ENCODE results near the gene ADCY7.

Gene ADCY7

DNA sequence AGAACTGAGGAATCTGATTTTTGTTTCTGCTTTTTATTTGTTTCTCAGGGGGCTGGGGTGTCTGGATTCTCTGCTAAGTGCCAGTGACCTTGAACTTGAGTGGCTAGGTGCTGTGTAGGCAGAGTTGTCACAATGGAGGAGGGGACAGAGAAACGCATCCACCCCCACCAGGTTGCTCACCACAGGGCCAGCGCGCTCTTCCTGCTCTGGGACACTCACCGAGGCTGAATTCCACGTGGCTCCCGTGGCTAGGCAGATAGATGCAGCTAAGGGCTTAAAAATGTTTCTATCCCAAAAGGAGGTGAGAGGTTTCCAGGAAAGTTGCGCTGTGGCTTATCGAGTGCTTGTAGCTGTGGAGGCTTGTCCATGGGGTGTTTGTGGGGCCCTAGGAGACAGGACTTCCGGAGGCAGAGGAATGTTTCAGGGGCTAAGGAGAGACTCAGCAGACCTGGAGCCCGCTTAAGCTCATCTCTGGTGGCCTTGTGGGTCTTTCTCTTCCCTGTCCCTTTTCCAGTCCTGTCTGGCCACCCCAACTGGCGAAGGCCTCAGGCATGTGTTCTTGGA, 36.8 kb downstream of the ADCY7 start:
- DNase-seq (ENCODE audit: low read depth): no peak
- TF ChIP-seq, protein P1, sequence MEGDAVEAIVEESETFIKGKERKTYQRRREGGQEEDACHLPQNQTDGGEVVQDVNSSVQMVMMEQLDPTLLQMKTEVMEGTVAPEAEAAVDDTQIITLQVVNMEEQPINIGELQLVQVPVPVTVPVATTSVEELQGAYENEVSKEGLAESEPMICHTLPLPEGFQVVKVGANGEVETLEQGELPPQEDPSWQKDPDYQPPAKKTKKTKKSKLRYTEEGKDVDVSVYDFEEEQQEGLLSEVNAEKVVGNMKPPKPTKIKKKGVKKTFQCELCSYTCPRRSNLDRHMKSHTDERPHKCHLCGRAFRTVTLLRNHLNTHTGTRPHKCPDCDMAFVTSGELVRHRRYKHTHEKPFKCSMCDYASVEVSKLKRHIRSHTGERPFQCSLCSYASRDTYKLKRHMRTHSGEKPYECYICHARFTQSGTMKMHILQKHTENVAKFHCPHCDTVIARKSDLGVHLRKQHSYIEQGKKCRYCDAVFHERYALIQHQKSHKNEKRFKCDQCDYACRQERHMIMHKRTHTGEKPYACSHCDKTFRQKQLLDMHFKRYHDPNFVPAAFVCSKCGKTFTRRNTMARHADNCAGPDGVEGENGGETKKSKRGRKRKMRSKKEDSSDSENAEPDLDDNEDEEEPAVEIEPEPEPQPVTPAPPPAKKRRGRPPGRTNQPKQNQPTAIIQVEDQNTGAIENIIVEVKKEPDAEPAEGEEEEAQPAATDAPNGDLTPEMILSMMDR (IDR thresholded peaks at IDR 0.05; ENCODE audit: low read depth, low read length, missing control alignments): no peak

DNA sequence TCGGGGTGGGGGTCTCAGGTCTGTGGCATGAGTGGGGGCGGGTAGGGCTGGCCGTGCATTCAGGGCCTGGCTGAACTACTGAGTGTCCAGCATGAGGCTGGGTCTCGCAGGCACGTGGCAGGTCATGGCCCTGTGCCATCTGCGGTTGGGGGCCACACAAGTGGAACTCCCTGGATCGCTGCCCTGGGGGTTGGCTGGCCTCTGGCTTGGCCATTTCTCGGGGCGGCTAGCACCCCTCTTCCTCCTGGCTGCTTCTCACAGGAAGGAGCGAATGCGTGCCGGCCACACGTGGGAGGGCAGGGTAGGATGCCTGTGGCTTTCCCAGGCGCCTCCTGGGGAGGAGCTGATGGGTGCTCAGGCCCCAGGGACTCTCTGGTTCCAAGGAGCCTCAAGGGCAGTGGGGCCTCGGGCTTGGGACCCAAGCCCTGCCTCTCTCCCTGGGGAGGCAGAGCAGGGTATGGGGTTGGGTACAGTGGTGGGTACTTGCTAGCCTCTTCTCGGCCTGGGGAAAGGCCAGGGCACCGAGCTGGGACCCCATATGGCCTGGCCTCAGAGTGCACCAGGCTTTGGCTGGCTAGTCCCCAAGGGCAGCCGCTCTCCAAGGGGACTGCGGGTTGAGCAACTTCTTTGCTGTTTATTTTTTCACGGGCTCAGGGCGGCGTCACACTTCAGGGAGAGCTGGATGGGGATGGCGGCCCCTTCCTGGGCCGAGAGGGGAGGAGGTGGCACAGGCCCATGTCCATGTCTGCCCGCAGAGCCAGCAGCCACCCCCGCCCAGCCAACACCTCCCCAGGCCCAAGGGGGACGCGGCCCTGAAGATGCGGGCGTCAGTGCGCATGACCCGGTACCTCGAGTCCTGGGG, 37.5 kb downstream of the ADCY7 start:
- no peak for DNase-seq (ENCODE audit: low read depth)
- no peak overlapping the region for H3K4me3 ChIP-seq (ENCODE audit: low read depth, low read length)

More for the DNA sequence above, 36.8 kb downstream of the ADCY7 start:
- no peak overlapping the region for H3K4me3 ChIP-seq (ENCODE audit: low read depth, low read length)

DNA sequence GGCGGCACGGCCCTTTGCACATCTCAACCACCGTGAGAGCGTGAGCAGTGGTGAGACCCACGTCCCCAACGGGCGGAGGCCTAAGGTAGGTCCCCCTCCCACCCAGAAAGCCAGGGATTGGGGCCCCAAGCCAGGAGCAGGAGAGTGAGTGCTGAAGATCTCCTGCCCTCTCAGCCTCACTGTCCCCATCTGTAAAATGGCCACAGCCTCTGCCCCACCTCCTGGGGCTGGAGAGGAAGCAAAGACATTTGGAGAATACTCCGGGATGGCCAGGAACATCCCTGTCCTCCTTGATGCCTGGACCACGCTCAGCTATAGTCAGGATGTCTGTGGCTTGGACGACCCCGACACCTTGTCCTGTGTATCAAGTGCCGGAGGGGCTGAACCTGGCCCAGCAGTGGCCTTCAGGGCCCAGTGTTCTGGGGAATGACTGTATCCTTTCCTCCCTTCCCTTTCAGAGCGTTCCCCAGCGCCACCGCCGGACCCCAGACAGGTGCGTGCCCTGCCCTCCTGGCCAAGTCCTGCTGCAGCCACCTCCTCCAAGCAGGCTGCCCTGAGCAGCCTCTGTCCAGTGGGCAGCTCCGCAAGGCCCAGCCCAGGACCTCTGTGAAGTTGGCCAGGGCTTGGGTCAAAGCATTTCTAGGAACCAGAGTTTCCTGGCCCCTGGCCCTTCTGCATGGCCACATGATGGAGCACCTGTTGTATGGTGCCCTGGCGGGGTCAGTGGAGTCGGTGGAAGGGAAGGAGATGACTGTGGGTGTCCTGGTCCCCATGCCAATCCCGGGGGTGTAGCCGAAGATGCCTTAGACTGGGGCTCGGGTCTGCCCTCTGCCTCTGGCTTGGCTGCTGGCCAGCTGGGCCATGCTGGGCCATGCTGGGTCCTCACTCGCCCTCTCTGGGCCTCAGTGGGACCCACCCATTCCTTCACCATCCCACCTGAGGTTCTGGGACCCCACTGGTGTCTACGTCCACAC, 38.4 kb downstream of the ADCY7 start:
- DNase-seq (ENCODE audit: low read depth): no peak
- TF ChIP-seq, protein P1 (IDR thresholded peaks at IDR 0.05; ENCODE audit: low read depth, low read length, missing control alignments): no peak

More for the DNA sequence above, 37.5 kb downstream of the ADCY7 start:
- TF ChIP-seq, protein P1 (IDR thresholded peaks at IDR 0.05; ENCODE audit: low read depth, low read length, missing control alignments): no peak

GRCh38 chr16:50305441-50306061, 39.2 kb downstream of the ADCY7 start:
- no peak for DNase-seq (ENCODE audit: low read depth)
- H3K4me3 ChIP-seq (ENCODE audit: low read depth, low read length): no peak overlapping the region
- TF ChIP-seq, protein P1 (IDR thresholded peaks at IDR 0.05; ENCODE audit: low read depth, low read length, missing control alignments): no peak

More for the DNA sequence above, 38.4 kb downstream of the ADCY7 start:
- no peak overlapping the region for H3K4me3 ChIP-seq (ENCODE audit: low read depth, low read length)

DNA sequence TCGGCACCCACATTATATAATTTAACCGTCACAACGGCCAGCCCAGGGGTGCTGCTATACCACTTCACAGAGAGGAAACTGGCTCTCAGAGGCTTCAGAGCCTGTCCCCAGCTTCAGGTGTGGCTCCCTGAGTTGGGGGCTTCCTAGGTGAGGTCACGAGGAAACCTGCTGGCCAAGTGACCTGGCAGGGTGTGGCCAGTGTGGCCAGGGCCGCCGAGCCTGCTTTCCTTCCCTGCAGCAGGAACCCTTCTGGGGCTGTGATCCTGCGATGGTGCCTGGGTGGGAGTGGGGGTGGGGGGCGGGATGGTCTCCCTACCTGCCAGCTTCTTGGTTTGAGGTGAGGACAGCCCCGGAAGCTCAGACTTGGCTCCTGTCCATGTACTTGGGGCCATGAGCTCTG, 39.9 kb downstream of the ADCY7 start:
- DNase-seq (ENCODE audit: low read depth): no peak
- TF ChIP-seq, protein P1 (IDR thresholded peaks at IDR 0.05; ENCODE audit: low read depth, low read length, missing control alignments): no peak

GRCh38 chr16:50308237-50308965, 42.0 kb downstream of the ADCY7 start:
- H3K4me3 ChIP-seq (ENCODE audit: low read depth, low read length): no peak overlapping the region
- no peak for DNase-seq (ENCODE audit: low read depth)
- TF ChIP-seq, protein P1 (IDR thresholded peaks at IDR 0.05; ENCODE audit: low read depth, low read length, missing control alignments): no peak

More for the DNA sequence above, 39.9 kb downstream of the ADCY7 start:
- H3K4me3 ChIP-seq (ENCODE audit: low read depth, low read length): no peak overlapping the region

Measured in GM12864 (cell line).